DMS53 treated with DMSO at 0.1 percent for 48 hours (cell line): ENCODE data around the gene CCDC175.

Experiments
- DNase-seq: peaks from one replicate; lab custom pipeline; 2025; ENCODE audit not compliant: unreplicated experiment; lab: John Stamatoyannopoulos, UW

Gene CCDC175

GRCh38 chr14:59483363-59483762, 93.2 kb downstream of the CCDC175 start:
- no peak for DNase-seq

DNA sequence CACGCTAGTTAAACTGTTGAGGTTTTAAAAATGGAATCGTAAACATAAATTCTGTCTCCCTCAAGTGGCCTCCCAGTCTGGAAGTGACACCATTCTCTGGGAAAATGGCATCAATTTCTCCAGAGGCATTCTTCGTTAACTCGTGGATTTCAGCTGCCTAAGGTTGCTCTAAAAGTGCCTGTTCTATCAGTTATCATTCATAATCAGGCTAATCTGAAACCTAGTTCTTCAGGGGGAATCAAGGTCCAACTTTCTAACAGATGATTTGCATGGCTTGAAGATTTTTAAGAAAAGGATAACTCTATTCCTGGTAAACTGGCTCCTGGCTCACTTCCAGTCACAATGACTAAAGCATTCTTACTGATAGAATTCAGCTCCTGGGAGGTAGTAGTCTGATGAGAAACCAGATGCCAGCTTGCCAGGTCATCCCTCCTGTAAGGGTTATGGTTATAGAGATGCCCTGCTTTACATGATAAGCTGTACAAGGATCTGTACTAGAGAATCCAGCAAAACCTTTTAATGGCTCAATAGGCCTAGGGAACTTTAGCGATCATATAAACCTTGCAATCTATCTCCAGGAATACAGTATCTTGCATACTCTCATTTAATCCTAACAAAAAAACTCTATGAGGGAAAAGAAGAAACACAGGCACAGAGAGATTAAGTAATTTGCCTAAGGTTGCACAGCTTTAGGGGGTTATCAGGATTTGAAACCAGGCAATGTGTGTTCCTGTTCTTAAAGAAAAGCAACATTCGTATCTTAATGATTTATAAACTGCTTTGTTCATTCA, 93.9 kb downstream of the CCDC175 start:
- no peak for DNase-seq

- no peak for DNase-seq
Observed at GRCh38 chr14:59481871-59482540, 94.6 kb downstream of the CCDC175 start.

- DNase-seq, result no peak
Observed at GRCh38 chr14:59481407-59481806, 95.2 kb downstream of the CCDC175 start.

- no peak for DNase-seq
Observed at GRCh38 chr14:59480166-59480565, 96.4 kb downstream of the CCDC175 start.

- no peak for DNase-seq
Observed at GRCh38 chr14:59478540-59478939, 98.1 kb downstream of the CCDC175 start.

DNA sequence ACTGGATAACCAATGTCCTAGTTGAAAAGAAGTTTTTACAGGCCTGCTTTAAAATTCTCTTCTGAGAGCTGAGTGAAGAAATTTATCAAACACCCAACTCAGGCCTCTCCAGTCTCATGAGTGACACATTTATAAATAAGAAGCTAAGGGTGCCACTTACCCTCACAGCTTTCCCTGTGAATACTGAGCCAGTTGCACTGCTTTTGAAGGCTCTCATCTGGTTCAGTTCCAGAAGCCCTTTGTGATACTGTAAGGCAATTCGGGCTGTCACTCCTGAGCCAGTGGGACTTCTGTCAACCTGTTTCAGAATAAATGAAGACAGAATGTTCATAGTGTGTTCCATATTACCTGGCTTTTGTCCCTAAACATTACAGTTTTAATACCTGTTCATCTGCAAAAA, 100.9 kb downstream of the CCDC175 start:
- DNase-seq, result no peak

GRCh38 chr14:59474172-59474571, 102.4 kb downstream of the CCDC175 start:
- no peak for DNase-seq

- DNase-seq, result no peak
Observed at GRCh38 chr14:59465316-59466135, 111.1 kb downstream of the CCDC175 start, which contains the start of gene GPR135. GPR135 (minus strand) TSS chr14:59465380; CDS start chr14:59465226, 154 bp downstream.

- DNase-seq, result peak; percentile 34
Observed at GRCh38 chr14:59464486-59465315, 111.9 kb downstream of the CCDC175 start.

DNA sequence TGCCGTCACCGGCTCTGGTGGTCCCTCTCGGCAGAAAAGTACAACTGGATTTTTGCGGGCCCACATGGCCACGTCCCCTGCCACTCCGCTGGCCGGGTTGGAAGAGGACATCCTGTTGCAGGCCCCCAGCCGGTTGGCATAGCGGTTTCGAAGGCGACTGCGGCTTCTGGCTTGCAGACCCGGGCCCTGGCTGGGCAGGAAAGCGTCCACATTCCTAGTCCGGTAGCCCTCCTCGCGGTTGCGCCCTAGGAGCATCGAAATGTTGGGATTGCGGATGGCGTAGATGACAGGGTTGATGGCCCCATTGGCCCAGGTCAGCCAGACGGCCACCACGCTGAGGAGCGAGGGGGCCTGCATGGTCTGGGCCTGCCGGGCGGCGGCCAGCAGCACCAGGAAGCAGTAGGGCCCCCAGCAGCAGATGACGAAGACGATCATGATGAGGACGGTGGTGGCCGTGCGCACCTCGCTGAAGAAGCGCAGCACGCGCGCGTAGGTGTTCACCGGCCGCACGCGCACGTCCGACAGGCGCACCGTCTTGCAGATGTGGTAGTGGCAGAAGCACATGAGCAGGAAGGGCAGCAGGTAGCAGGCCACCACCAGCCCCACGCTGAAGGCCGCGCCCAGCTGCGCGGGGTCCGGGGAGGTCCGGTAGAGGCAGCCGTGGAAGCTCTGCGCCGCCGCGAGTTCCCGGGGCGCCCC, 112.7 kb downstream of the CCDC175 start:
- no peak for DNase-seq

DNA sequence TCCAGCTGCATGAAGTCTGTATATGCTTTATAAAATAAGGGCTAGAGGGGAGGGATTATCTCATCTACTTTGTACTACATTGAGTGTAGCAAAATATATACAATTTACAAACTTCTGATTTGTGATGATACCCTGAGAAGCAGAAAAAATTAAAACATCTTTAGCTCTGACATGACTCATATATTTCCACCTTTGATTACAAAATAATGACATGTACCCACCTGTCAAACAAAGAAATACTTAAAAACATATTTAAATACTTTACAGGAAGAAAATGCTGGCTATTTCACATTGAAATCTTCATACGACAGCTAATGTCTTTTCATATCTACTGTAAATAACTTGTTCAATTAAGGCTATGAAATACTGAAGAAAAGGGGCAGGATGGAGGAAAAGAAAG, 114.7 kb downstream of the CCDC175 start:
- DNase-seq, result no peak

DNA sequence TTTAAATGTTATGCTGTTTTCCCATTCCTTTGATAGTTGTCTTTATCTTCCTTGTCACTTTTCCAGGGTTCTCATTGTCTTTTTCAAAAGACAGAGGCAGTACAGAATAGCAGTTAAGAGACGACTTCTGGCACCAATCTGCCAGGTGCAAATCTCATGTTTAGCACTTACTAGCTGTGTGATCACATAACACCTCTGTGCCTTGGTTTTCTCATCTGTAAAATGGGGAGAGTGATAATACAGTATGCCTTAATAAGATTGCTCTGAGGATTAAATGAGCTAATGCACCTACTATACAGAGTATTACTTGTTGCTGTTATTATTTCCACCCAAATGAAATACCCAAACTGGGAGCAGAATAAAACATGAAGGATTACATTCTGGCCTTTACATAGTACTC, 116.2 kb downstream of the CCDC175 start:
- DNase-seq, result no peak

DNA sequence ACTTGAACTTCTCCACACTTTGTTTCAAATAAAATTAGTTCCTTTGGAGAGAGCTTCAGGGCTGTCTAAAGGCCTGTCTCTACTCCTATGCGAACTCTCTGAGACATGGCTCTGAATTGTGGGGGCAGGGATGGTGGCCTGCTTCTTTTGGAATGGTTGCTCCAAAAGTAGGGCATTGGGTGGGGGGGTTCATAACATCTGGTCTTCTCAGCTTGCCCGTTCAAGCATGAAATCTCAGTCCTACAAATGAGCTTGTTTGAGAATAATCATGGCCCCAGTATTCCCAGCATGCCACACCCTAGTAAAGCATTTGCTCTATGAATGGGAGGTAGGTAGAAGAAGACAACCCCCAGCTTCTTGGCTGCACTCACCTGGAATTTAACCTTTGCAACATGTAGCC, 118.1 kb downstream of the CCDC175 start:
- DNase-seq, result no peak

DNA sequence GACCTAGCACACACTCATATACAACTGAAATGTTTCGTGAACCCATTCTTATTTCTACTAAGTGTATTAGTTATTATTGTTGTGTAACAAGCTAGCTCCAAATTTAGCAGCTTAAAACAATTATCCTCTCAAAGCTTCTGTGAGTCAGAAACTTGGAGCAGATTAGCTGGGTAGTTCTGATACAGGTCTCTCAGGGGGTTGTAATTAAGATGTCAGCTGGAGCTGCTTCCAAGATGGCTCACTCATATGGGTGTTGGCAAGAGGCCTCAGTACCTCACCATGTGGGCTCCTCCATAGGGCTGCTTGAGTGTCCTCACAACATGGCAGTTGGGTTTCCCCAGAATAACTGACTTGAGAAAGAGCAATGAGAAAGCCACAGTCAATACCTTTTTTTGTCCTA, 121.2 kb downstream of the CCDC175 start:
- DNase-seq, result no peak
